H9 (cell line): ENCODE data around the gene SPATA46. TPM values are rescaled to one million over a fixed set of nuclear protein-coding genes. Genes with fewer than 3 reads are reported as not detected.

Source experiments
- DNase-seq: peaks from one replicate; pipeline ENCODE4 v3.0.0-alpha.2; 2017
- H2AFZ ChIP-seq: one replicate; pipeline ENCODE4 v1.6.1; 2013; ENCODE audit warnings: mild to moderate bottlenecking, low read length, control low read depth, moderate library complexity
- H2AK5ac ChIP-seq: 2 replicates; pipeline ENCODE4 v1.6.1; 2013; ENCODE audit warnings: low read length, control low read depth, mixed read lengths; ENCODE audit not compliant: insufficient read length
- H2BK120ac ChIP-seq: one replicate; pipeline ENCODE4 v1.6.1; 2013; ENCODE audit warnings: low read depth, mild to moderate bottlenecking, low read length, control low read depth, inconsistent platforms; ENCODE audit not compliant: poor library complexity, severe bottlenecking
- H2BK12ac ChIP-seq: 2 replicates; pipeline ENCODE4 v1.6.1; 2013; ENCODE audit warnings: low read length, control low read depth, mixed read lengths, low read depth; ENCODE audit not compliant: insufficient read length
- H2BK15ac ChIP-seq: 2 replicates; pipeline ENCODE4 v1.6.1; 2013; ENCODE audit warnings: low read depth, low read length, control low read depth
- H2BK20ac ChIP-seq: one replicate; pipeline ENCODE4 v1.6.1; 2013; ENCODE audit warnings: low read depth, mild to moderate bottlenecking, low read length, control low read depth, inconsistent platforms; ENCODE audit not compliant: poor library complexity, severe bottlenecking
- H2BK5ac ChIP-seq: 2 replicates; pipeline ENCODE4 v1.6.1; 2013; ENCODE audit warnings: low read length, control low read depth, mixed read lengths; ENCODE audit not compliant: insufficient read length
- H3K14ac ChIP-seq: 2 replicates; pipeline ENCODE4 v1.6.1; 2013; ENCODE audit warnings: low read length, control low read depth; ENCODE audit not compliant: insufficient read depth
- H3K18ac ChIP-seq: 2 replicates; pipeline ENCODE4 v1.6.1; 2013; ENCODE audit warnings: low read depth, mild to moderate bottlenecking, mixed read lengths, low read length, control low read depth; ENCODE audit not compliant: insufficient read length
- H3K23ac ChIP-seq: 2 replicates; pipeline ENCODE4 v1.6.1; 2013; ENCODE audit warnings: low read length, control low read depth, mixed read lengths, low read depth; ENCODE audit not compliant: insufficient read length
- H3K23me2 ChIP-seq: 2 replicates; pipeline ENCODE4 v1.6.1; 2013; ENCODE audit warnings: low read depth, mild to moderate bottlenecking, mixed read lengths, low read length, control low read depth; ENCODE audit not compliant: insufficient read length, poor library complexity, severe bottlenecking
- H3K27ac ChIP-seq: 2 replicates; pipeline ENCODE4 v1.5.1; 2013; ENCODE audit warnings: low read length, control low read depth, mixed read lengths, low read depth; ENCODE audit not compliant: insufficient read length
- H3K27me3 ChIP-seq: 2 replicates; pipeline ENCODE4 v1.6.1; 2013; ENCODE audit warnings: low read length, control low read depth, inconsistent platforms; ENCODE audit not compliant: insufficient read depth
- H3K4ac ChIP-seq: 2 replicates; pipeline ENCODE4 v1.6.1; 2013; ENCODE audit warnings: low read depth, mild to moderate bottlenecking, control low read depth, inconsistent platforms, low read length, moderate library complexity
- H3K4me1 ChIP-seq: 2 replicates; pipeline ENCODE4 v1.6.1; 2013; ENCODE audit warnings: low read length, control low read depth, inconsistent platforms; ENCODE audit not compliant: insufficient read depth
- H3K4me2 ChIP-seq: 2 replicates; pipeline ENCODE4 v1.6.1; 2013; ENCODE audit warnings: low read length, control low read depth, mixed read lengths; ENCODE audit not compliant: insufficient read length, insufficient read depth
- H3K56ac ChIP-seq: 2 replicates; pipeline ENCODE4 v1.6.1; 2013; ENCODE audit warnings: low read depth, mild to moderate bottlenecking, mixed read lengths, low read length, control low read depth; ENCODE audit not compliant: insufficient read length
- H3K79me1 ChIP-seq: 2 replicates; pipeline ENCODE4 v1.6.1; 2013; ENCODE audit warnings: low read depth, mild to moderate bottlenecking, moderate library complexity, low read length, control low read depth, inconsistent platforms; ENCODE audit not compliant: insufficient read depth, poor library complexity, severe bottlenecking
- H3K79me2 ChIP-seq: 2 replicates; pipeline ENCODE4 v1.6.1; 2013; ENCODE audit warnings: low read length, control low read depth, inconsistent platforms; ENCODE audit not compliant: insufficient read depth
- H3K9ac ChIP-seq: 2 replicates; pipeline ENCODE4 v1.6.1; 2013; ENCODE audit warnings: low read length, control low read depth, mixed read lengths; ENCODE audit not compliant: insufficient read length; ENCODE audit errors: extremely low read depth
- H3K9me3 ChIP-seq: one replicate; pipeline ENCODE4 v1.6.1; 2013; ENCODE audit warnings: low read depth, low read length, inconsistent platforms; ENCODE audit not compliant: control insufficient read depth
- H3T11ph ChIP-seq: one replicate; pipeline ENCODE4 v1.6.1; 2013; ENCODE audit warnings: mild to moderate bottlenecking, low read length, control low read depth, inconsistent platforms
- H4K20me1 ChIP-seq: one replicate; pipeline ENCODE4 v1.6.1; 2013; ENCODE audit not compliant: control insufficient read depth, insufficient read length, insufficient read depth
- H4K5ac ChIP-seq: 2 replicates; pipeline ENCODE4 v1.6.1; 2013; ENCODE audit warnings: low read depth, mild to moderate bottlenecking, mixed read lengths, low read length, control low read depth; ENCODE audit not compliant: insufficient read length
- H4K8ac ChIP-seq: replicated peaks from 2 replicates; pipeline ENCODE4 v1.6.1; 2013; ENCODE audit warnings: low read length, control low read depth, mixed read lengths, low read depth; ENCODE audit not compliant: insufficient read length
- H4K91ac ChIP-seq: 2 replicates; pipeline ENCODE4 v1.6.1; 2013; ENCODE audit warnings: low read depth, mild to moderate bottlenecking, moderate library complexity, mixed read lengths, low read length, control low read depth; ENCODE audit not compliant: insufficient read length
- H3K27ac Mint-ChIP-seq, 3 experiments: 2 replicates in 2 of 3; 3 replicates in 1 of 3; pipeline ENCODE4 v1.8.0; 2020 to 2021; ENCODE audit warnings: mixed read lengths in 3 of 3, mild to moderate bottlenecking in 1 of 3, moderate library complexity in 1 of 3
- H3K27me3 Mint-ChIP-seq: 2 replicates; pipeline ENCODE4 v1.8.0; 2021; ENCODE audit warnings: low read depth, mild to moderate bottlenecking, moderate library complexity, mixed read lengths
- H3K36me3 Mint-ChIP-seq, 3 experiments: 2 replicates in 2 of 3; 3 replicates in 1 of 3; pipeline ENCODE4 v1.8.0; 2020 to 2021; ENCODE audit warnings: low read depth in 3 of 3, mixed read lengths in 3 of 3; ENCODE audit not compliant: insufficient read depth in 1 of 3
- H3K4me1 Mint-ChIP-seq, 2 experiments: 2 replicates each; pipeline ENCODE4 v1.8.0; 2020; ENCODE audit warnings: mixed read lengths in 2 of 2
- H3K4me3 Mint-ChIP-seq, 2 experiments: 2 replicates in 1 of 2; 3 replicates in 1 of 2; pipeline ENCODE4 v1.8.0; 2020 to 2021; ENCODE audit warnings: mild to moderate bottlenecking in 2 of 2, mixed read lengths in 2 of 2, moderate library complexity in 1 of 2
- H3K9me3 Mint-ChIP-seq, 2 experiments: 2 replicates in 1 of 2; 3 replicates in 1 of 2; pipeline ENCODE4 v1.8.0; 2020; ENCODE audit warnings: mild to moderate bottlenecking in 2 of 2, mixed read lengths in 2 of 2, moderate library complexity in 1 of 2
- CTCF ChIP-seq: fragments of 200-600 bp; sonication (generic); conservative IDR thresholded peaks from 3 replicates; pipeline ENCODE4 v1.8.0; 2021; ENCODE audit warnings: antibody characterized with exemption, mild to moderate bottlenecking
- WGBS: extraction: QIAGEN DNeasy Blood & Tissue Kit; methylation state at CpG from one replicate; pipeline ENCODE4 v1.1.7; 2013; ENCODE audit warnings: missing lambda C conversion rate, low lambda C conversion rate, mixed read lengths; ENCODE audit not compliant: insufficient read length; ENCODE audit errors: extremely low coverage; 5-methylcytosine and 5-hydroxymethylcytosine counted together
- total RNA-seq: library from RNA; stranded (reverse); gene quantifications from 2 replicates; pipeline ENCODE4 v1.2.1, GENCODE V29; 2021

The SPATA46 gene
- total RNA-seq, 1 experiment from 2014 or later = not detected

DNA sequence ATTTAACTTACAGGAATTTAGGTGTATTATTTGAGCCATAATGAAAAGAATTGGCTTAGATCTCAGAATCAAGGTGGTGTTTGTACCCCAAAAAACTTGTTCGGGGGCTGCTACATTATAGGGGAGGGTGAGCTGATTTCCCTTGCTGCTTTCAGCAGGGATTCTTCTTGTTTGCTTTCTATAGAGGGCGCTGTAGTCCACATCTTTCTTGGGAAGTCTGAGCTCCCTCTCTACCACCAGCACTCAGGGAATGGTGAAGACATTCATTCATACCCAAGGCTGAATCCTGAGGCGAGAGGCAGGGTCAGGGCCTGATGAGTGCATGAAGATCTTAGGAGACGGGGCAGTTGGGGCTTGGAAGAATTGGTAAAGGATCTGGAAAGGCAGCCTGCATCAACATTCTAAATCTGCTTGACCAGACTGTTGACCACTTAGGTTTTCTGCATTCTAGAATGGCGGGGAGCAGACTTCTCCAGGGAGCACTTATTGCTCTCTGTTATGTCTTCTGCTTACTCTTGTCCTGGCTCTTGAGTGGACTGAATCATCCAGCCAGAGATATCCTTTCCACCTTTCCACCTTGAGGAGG, 18.9 kb downstream of the SPATA46 start:
- WGBS = no CpG with 5 or more reads among the region's 5 CpGs
- Histone ChIP-seq H3K79me2 (no peaks in the 10 kb centered on the region), H3K27ac (no peak overlapping the region), H4K20me1 (no peaks in the 10 kb centered on the region), H4K91ac (no peak overlapping the region), H2BK20ac (no peak overlapping the region), H2AK5ac (no peak overlapping the region), H3K23me2 (no peaks in the 10 kb centered on the region), H4K5ac (no peak overlapping the region), H3K9me3 (no peaks in the 10 kb centered on the region), H2BK5ac (no peak overlapping the region), H3K4ac (no peak overlapping the region), H3K14ac (no peak overlapping the region), H3K4me2 (no peak overlapping the region), H2BK12ac (no peak overlapping the region), H2BK120ac (no peak overlapping the region), H3K4me1 (peaks cover 4% of the 10 kb centered on the region; the same call in 1 of the 2 replicates), H3K27me3 (no peaks in the 10 kb centered on the region), H4K8ac (no peak overlapping the region), H2BK15ac (no peak overlapping the region), H3K18ac (no peak overlapping the region), H3K9ac (no peak overlapping the region), H3K23ac (no peak overlapping the region), H2AFZ (no peak overlapping the region), H3K79me1 (no peaks in the 10 kb centered on the region), H3T11ph (no peak overlapping the region), H3K56ac (no peak overlapping the region)
- H3K27ac Mint-ChIP-seq = peak overlapping the region in 1 of 3 experiments; percentile 23; a peak in 2 of 7 replicates
- H3K27me3 Mint-ChIP-seq = no peaks in the 10 kb centered on the region
- H3K4me1 Mint-ChIP-seq = peaks cover 12 to 14% of the 10 kb centered on the region in 2 experiments
- H3K9me3 Mint-ChIP-seq = no peaks in the 10 kb centered on the region
- peak; percentile 81 for TF ChIP-seq CTCF
- peaks cover 7 to 9% (median 9%) of the 10 kb centered on the region in 3 experiments; a peak in 5 of 7 replicates for H3K36me3 Mint-ChIP-seq
- H3K4me3 Mint-ChIP-seq = no peak overlapping the region
- DNase-seq = peak; percentile 41
